CD14-positive monocyte (primary cell): ENCODE measurements around the gene SHROOM3. TPM values are rescaled to one million over a fixed set of nuclear protein-coding genes. Genes with fewer than 3 reads are reported as not detected.

ENCODE experiments used
- DNase-seq, 3 donors: peaks; one replicate each; pipeline ENCODE4 v3.0.0-alpha.2; 2011 to 2022
- H2AFZ ChIP-seq: 2 replicates; pipeline ENCODE4 v1.6.0; 2012; ENCODE audit warnings: mild to moderate bottlenecking, low read depth, low read length, inconsistent platforms; ENCODE audit not compliant: insufficient read depth, poor library complexity, severe bottlenecking
- H3K27ac ChIP-seq, 2 donors: 1 replicate in 1 of 2; 2 replicates in 1 of 2; pipeline ENCODE4 v1.5.1; 2012 to 2013; ENCODE audit warnings: low read length in 2 of 2, control low read depth in 1 of 2, inconsistent platforms in 1 of 2, low read depth in 1 of 2, mild to moderate bottlenecking in 1 of 2
- H3K27me3 ChIP-seq, 2 donors: one replicate each; pipeline versions ENCODE4 v1.6.0 to v1.6.1; 2011 to 2013; ENCODE audit warnings: low read length in 2 of 2; ENCODE audit not compliant: control insufficient read depth in 2 of 2, insufficient read depth in 2 of 2
- H3K36me3 ChIP-seq, 2 donors: replicated peaks in 1 of 2; 1 replicate in 1 of 2; 2 replicates in 1 of 2; pipeline versions ENCODE4 v1.5.1 to v1.6.1; 2012 to 2013; ENCODE audit warnings: low read length in 2 of 2, control low read depth in 1 of 2, inconsistent platforms in 1 of 2, mild to moderate bottlenecking in 1 of 2; ENCODE audit not compliant: insufficient read depth in 2 of 2, control insufficient read depth in 1 of 2
- H3K4me1 ChIP-seq, 2 donors: 1 replicate in 1 of 2; 2 replicates in 1 of 2; pipeline versions ENCODE4 v1.5.1 to v1.6.1; 2012 to 2013; ENCODE audit warnings: low read length in 2 of 2, control low read depth in 1 of 2, inconsistent platforms in 1 of 2, mild to moderate bottlenecking in 1 of 2, moderate library complexity in 1 of 2; ENCODE audit not compliant: insufficient read depth in 2 of 2, control insufficient read depth in 1 of 2
- H3K4me2 ChIP-seq: replicated peaks from 2 replicates; pipeline ENCODE3; 2012; ENCODE audit warnings: low read length, moderate library complexity, mild to moderate bottlenecking; ENCODE audit not compliant: poor library complexity, severe bottlenecking; ENCODE audit errors: extremely low read depth
- H3K4me3 ChIP-seq, 3 experiments: fragments of 200-600 bp in 1 of 3; sonication (generic) in 1 of 3; replicated peaks in 1 of 3; 1 replicate in 2 of 3; 2 replicates in 1 of 3; pipeline ENCODE4 v1.5.1; 2011 to 2013; ENCODE audit warnings: low read length in 3 of 3, mild to moderate bottlenecking in 3 of 3, control low read depth in 2 of 3, low read depth in 2 of 3, inconsistent platforms in 1 of 3, moderate library complexity in 1 of 3
- H3K79me2 ChIP-seq: 2 replicates; pipeline ENCODE4 v1.6.0; 2012; ENCODE audit warnings: mild to moderate bottlenecking, control low read depth, inconsistent platforms, low read length, moderate library complexity; ENCODE audit not compliant: insufficient read depth
- H3K9ac ChIP-seq: 2 replicates; pipeline ENCODE4 v1.6.0; 2017; ENCODE audit warnings: low read length, mild to moderate bottlenecking; ENCODE audit not compliant: insufficient read depth, poor library complexity, severe bottlenecking
- H3K9me3 ChIP-seq, 2 donors: replicated peaks in 1 of 2; 1 replicate in 1 of 2; 2 replicates in 1 of 2; pipeline versions ENCODE4 v1.5.1 to v1.6.1; 2012 to 2013; ENCODE audit warnings: low read length in 2 of 2, control low read depth in 1 of 2; ENCODE audit not compliant: control insufficient read depth in 1 of 2, insufficient read depth in 1 of 2
- H4K20me1 ChIP-seq: 2 replicates; pipeline ENCODE4 v1.6.0; 2012; ENCODE audit warnings: mild to moderate bottlenecking, low read length, control low read depth, moderate library complexity; ENCODE audit not compliant: insufficient read depth
- H3K27ac Mint-ChIP-seq, 7 donors: one replicate each; pipeline ENCODE4 v1.8.0; 2020; ENCODE audit warnings: mild to moderate bottlenecking in 7 of 7, mixed read lengths in 7 of 7, moderate library complexity in 6 of 7, inconsistent platforms in 2 of 7
- H3K27me3 Mint-ChIP-seq, 3 donors: one replicate each; pipeline ENCODE4 v1.8.0; 2021 to 2022; ENCODE audit warnings: low read depth in 3 of 3, mild to moderate bottlenecking in 3 of 3, mixed read lengths in 3 of 3, moderate library complexity in 3 of 3, inconsistent platforms in 1 of 3
- H3K36me3 Mint-ChIP-seq, 2 donors: one replicate each; pipeline ENCODE4 v1.8.0; 2020; ENCODE audit warnings: mixed read lengths in 2 of 2, inconsistent platforms in 1 of 2, mild to moderate bottlenecking in 1 of 2
- H3K4me1 Mint-ChIP-seq: one replicate; pipeline ENCODE4 v1.8.0; 2020; ENCODE audit warnings: mild to moderate bottlenecking, mixed read lengths
- H3K4me3 Mint-ChIP-seq, 2 donors: one replicate each; pipeline ENCODE4 v1.8.0; 2020; ENCODE audit warnings: mild to moderate bottlenecking in 2 of 2, mixed read lengths in 2 of 2, moderate library complexity in 1 of 2
- H3K9me3 Mint-ChIP-seq, 7 donors: one replicate each; pipeline ENCODE4 v1.8.0; 2020 to 2022; ENCODE audit warnings: mixed read lengths in 7 of 7, mild to moderate bottlenecking in 6 of 7, moderate library complexity in 6 of 7, inconsistent platforms in 2 of 7
- WGBS: methylation state at CpG from one replicate; pipeline ENCODE4 v1.1.5; 2013; ENCODE audit warnings: missing lambda C conversion rate; ENCODE audit not compliant: insufficient coverage; 5-methylcytosine and 5-hydroxymethylcytosine counted together
- intact Hi-C, 2 donors: fragments of 100-400 bp; cut with micrococcal nuclease; formaldehyde crosslinking; loops; one replicate each; pipeline versions ENCODE4 v1.15.0 to v1.15.1; 2023
- polyA plus RNA-seq, 3 donors: library from polyadenylated mRNA; depleted of rRNA in 1 of 3; unstranded in 2 of 3; stranded (reverse) in 1 of 3; fragments of 300-500 nt in 2 of 3; fragments of >200 nt in 1 of 3; fragmentation: Illumina TruSeq in 2 of 3; gene quantifications; 1 replicate in 2 of 3; 2 replicates in 1 of 3; pipeline ENCODE4 v1.2.3, GENCODE V29; 2012 to 2021
- TF ChIP-seq, protein P1 (sequence below): fragments of 200-600 bp; IDR thresholded peaks from one replicate; pipeline ENCODE4 v1.8.0; 2022; ENCODE audit warnings: antibody characterized with exemption, mild to moderate bottlenecking

The SHROOM3 gene
- polyA plus RNA-seq, 3 donors = not detected

GRCh38 chr4:76610751-76611547, 175.9 kb downstream of the SHROOM3 start:
- no peak overlapping the region for H3K4me3 Mint-ChIP-seq
- intact Hi-C loops = no loop called here
- TF ChIP-seq, protein P1, sequence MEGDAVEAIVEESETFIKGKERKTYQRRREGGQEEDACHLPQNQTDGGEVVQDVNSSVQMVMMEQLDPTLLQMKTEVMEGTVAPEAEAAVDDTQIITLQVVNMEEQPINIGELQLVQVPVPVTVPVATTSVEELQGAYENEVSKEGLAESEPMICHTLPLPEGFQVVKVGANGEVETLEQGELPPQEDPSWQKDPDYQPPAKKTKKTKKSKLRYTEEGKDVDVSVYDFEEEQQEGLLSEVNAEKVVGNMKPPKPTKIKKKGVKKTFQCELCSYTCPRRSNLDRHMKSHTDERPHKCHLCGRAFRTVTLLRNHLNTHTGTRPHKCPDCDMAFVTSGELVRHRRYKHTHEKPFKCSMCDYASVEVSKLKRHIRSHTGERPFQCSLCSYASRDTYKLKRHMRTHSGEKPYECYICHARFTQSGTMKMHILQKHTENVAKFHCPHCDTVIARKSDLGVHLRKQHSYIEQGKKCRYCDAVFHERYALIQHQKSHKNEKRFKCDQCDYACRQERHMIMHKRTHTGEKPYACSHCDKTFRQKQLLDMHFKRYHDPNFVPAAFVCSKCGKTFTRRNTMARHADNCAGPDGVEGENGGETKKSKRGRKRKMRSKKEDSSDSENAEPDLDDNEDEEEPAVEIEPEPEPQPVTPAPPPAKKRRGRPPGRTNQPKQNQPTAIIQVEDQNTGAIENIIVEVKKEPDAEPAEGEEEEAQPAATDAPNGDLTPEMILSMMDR = no peak
- H2AFZ ChIP-seq = no peak overlapping the region
- H3K27me3 ChIP-seq = no peaks in the 10 kb centered on the region
- H3K27ac Mint-ChIP-seq = no peak overlapping the region
- WGBS = 65% methylated on average over 4 of the region's 8 CpGs
- H3K9me3 Mint-ChIP-seq = peaks cover 0 to 2% (median 0%) of the 10 kb centered on the region in 7 donors
- H3K27me3 Mint-ChIP-seq = peaks cover 1 to 4% (median 2%) of the 10 kb centered on the region in 3 donors
- no peaks in the 10 kb centered on the region for H3K79me2 ChIP-seq
- H3K9me3 ChIP-seq = no peaks in the 10 kb centered on the region
- no peaks in the 10 kb centered on the region for H4K20me1 ChIP-seq
- H3K36me3 Mint-ChIP-seq = no peaks in the 10 kb centered on the region
- no peaks in the 10 kb centered on the region for H3K36me3 ChIP-seq
- H3K4me1 Mint-ChIP-seq = no peaks in the 10 kb centered on the region
- no peak overlapping the region for H3K27ac ChIP-seq
- H3K4me2 ChIP-seq = no peak overlapping the region
- DNase-seq = no peak
- H3K4me1 ChIP-seq = no peaks in the 10 kb centered on the region
- no peak overlapping the region for H3K4me3 ChIP-seq
- H3K9ac ChIP-seq = no peak overlapping the region

DNA sequence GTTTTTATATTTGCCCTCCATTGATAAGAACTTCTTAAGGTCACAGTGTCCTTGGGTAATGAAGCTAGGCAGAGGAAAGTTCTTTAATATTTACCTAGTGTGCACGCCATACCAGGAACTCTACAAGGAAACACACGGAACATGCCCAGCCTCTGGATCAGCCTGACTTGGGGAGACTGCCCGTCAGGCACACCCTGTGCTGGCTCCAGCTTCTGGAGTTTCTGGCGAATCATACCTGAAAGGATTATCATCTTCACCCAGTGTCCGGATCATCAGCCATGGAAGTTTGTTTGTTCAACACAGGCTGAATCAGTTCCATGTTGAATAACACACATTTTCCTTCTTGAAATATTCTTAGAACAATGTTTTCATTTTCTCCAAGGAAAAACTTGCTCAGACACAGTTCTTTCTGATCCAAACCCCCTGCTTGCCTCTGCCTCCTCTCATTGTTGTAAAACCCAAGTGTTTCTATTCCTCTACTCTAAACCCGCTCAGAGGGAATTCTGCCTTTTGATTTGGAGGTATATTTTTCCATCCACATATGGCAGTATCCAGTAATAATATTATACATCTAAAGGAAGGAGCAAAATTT, 176.7 kb downstream of the SHROOM3 start:
- Histone ChIP-seq H3K27me3 (no peaks in the 10 kb centered on the region), H2AFZ (no peak overlapping the region), H3K4me2 (no peak overlapping the region), H3K27ac (no peak overlapping the region), H3K4me1 (no peaks in the 10 kb centered on the region), H3K9me3 (no peaks in the 10 kb centered on the region), H3K36me3 (no peaks in the 10 kb centered on the region), H4K20me1 (no peaks in the 10 kb centered on the region), H3K4me3 (no peak overlapping the region), H3K9ac (no peak overlapping the region), H3K79me2 (no peaks in the 10 kb centered on the region)
- DNase-seq = no peak
- no peak overlapping the region for H3K27ac Mint-ChIP-seq
- H3K27me3 Mint-ChIP-seq = peaks cover 1 to 4% (median 2%) of the 10 kb centered on the region in 3 donors
- TF ChIP-seq, protein P1 = no peak
- H3K4me1 Mint-ChIP-seq = no peaks in the 10 kb centered on the region
- H3K4me3 Mint-ChIP-seq = no peak overlapping the region
- H3K36me3 Mint-ChIP-seq = no peaks in the 10 kb centered on the region
- peaks cover 0 to 2% (median 0%) of the 10 kb centered on the region in 7 donors for H3K9me3 Mint-ChIP-seq
- intact Hi-C loops = no loop called here
- WGBS = 88% methylated on average over 5 of the region's 6 CpGs
